A549 (cell line): ENCODE results near the gene TCL1A.

Source experiments
- CEBPB ChIP-seq, 2 experiments: fragments of >200 bp in 1 of 2; sonication (Bioruptor Twin) in 1 of 2; formaldehyde crosslinking in 1 of 2; IDR thresholded peaks; 2 replicates each; pipeline ENCODE4 v1.6.1; 2012 to 2016
- JUN ChIP-seq, 2 experiments: fragments of >200 bp; sonication (Bioruptor Twin); formaldehyde crosslinking; IDR thresholded peaks; 2 replicates in 1 of 2; 3 replicates in 1 of 2; pipeline ENCODE4 v1.6.1; 2016 to 2017
- KDM1A ChIP-seq: fragments of 200-600 bp; sonication (generic); IDR thresholded peaks from 2 replicates; pipeline ENCODE4 v1.6.1; 2016; ENCODE audit warnings: low read depth, mild to moderate bottlenecking
- KDM5A ChIP-seq: fragments of 200-600 bp; sonication (generic); IDR thresholded peaks from 2 replicates; pipeline ENCODE4 v1.6.1; 2016; ENCODE audit warnings: antibody characterized with exemption, mild to moderate bottlenecking
- MAZ ChIP-seq: fragments of 150-350 bp; IDR thresholded peaks from 2 replicates; pipeline ENCODE4 v1.6.1; 2014; ENCODE audit warnings: antibody characterized with exemption, low read depth, low read length, borderline replicate concordance
- NR3C1 ChIP-seq: fragments of >200 bp; sonication (Bioruptor Twin); formaldehyde crosslinking; IDR thresholded peaks from 3 replicates; pipeline ENCODE4 v1.6.1; 2017
- POLR2A ChIP-seq: IDR thresholded peaks from 2 replicates; pipeline ENCODE4 v1.6.1; 2012; ENCODE audit warnings: mild to moderate bottlenecking, low read length
- RAD21 ChIP-seq, 2 experiments: fragments of >200 bp in 1 of 2; sonication (Bioruptor Twin) in 1 of 2; formaldehyde crosslinking in 1 of 2; IDR thresholded peaks in 1 of 2; conservative IDR thresholded peaks in 1 of 2; 2 replicates in 1 of 2; 3 replicates in 1 of 2; pipeline ENCODE4 v1.6.1; 2012 to 2018; ENCODE audit warnings: inconsistent platforms in 1 of 2
- SREBF2 ChIP-seq: fragments of 450-650 bp; IDR thresholded peaks from 2 replicates; pipeline ENCODE4 v1.6.1; 2014; ENCODE audit warnings: mild to moderate bottlenecking, moderate library complexity
- TF ChIP-seq, protein P1 (sequence below): fragments of >200 bp; sonication (Bioruptor Twin); formaldehyde crosslinking; IDR thresholded peaks from 3 replicates; pipeline ENCODE4 v1.5.1; 2016
- TF ChIP-seq, protein P2 (sequence below): fragments of >200 bp; sonication (Bioruptor Twin); formaldehyde crosslinking; IDR thresholded peaks from 3 replicates; pipeline ENCODE4 v1.6.1; 2016
- TF ChIP-seq, protein P3 (sequence below): fragments of 200-600 bp; sonication (generic); IDR thresholded peaks from 2 replicates; pipeline ENCODE4 v1.6.1; 2016; ENCODE audit warnings: antibody characterized with exemption, mild to moderate bottlenecking, moderate library complexity

DNA sequence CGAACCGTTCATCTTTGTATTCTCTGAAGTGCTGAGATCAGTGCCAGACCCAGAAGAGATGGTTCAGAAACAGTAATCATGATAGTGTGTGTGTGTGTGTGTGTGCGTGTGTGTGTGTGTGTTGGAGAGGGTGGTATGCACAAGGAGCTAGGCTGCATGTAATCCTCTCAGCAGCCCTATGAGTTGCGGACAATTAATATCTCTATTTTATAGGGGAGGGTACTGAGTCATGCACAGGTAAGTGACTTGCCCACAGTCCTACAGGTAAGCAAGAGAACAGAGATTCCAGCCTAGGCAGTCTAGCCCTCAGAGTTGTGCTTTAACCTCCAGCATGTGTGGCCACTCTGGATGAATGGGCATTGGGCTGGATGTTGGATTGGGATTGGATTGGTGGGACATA, 27.9 kb upstream of the TCL1A start:
- TF ChIP-seq KDM5A, result no peak
- TF ChIP-seq NR3C1, result no peak
- TF ChIP-seq POLR2A, result no peak
- no peak for TF ChIP-seq MAZ
- no peak for TF ChIP-seq SREBF2
- TF ChIP-seq, protein P1, sequence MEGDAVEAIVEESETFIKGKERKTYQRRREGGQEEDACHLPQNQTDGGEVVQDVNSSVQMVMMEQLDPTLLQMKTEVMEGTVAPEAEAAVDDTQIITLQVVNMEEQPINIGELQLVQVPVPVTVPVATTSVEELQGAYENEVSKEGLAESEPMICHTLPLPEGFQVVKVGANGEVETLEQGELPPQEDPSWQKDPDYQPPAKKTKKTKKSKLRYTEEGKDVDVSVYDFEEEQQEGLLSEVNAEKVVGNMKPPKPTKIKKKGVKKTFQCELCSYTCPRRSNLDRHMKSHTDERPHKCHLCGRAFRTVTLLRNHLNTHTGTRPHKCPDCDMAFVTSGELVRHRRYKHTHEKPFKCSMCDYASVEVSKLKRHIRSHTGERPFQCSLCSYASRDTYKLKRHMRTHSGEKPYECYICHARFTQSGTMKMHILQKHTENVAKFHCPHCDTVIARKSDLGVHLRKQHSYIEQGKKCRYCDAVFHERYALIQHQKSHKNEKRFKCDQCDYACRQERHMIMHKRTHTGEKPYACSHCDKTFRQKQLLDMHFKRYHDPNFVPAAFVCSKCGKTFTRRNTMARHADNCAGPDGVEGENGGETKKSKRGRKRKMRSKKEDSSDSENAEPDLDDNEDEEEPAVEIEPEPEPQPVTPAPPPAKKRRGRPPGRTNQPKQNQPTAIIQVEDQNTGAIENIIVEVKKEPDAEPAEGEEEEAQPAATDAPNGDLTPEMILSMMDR, result no peak
- TF ChIP-seq JUN (IDR thresholded peaks at IDR 0.05), result no peak
- TF ChIP-seq, protein P2, sequence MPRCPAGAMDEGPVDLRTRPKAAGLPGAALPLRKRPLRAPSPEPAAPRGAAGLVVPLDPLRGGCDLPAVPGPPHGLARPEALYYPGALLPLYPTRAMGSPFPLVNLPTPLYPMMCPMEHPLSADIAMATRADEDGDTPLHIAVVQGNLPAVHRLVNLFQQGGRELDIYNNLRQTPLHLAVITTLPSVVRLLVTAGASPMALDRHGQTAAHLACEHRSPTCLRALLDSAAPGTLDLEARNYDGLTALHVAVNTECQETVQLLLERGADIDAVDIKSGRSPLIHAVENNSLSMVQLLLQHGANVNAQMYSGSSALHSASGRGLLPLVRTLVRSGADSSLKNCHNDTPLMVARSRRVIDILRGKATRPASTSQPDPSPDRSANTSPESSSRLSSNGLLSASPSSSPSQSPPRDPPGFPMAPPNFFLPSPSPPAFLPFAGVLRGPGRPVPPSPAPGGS, result no peak
- TF ChIP-seq KDM1A, result no peak
- TF ChIP-seq RAD21 (conservative IDR thresholded peaks at IDR 0.05 in 1 of 2, IDR thresholded peaks at IDR 0.05 in 1 of 2), result no peak
- no peak for TF ChIP-seq CEBPB (IDR thresholded peaks at IDR 0.05)
- TF ChIP-seq, protein P3, sequence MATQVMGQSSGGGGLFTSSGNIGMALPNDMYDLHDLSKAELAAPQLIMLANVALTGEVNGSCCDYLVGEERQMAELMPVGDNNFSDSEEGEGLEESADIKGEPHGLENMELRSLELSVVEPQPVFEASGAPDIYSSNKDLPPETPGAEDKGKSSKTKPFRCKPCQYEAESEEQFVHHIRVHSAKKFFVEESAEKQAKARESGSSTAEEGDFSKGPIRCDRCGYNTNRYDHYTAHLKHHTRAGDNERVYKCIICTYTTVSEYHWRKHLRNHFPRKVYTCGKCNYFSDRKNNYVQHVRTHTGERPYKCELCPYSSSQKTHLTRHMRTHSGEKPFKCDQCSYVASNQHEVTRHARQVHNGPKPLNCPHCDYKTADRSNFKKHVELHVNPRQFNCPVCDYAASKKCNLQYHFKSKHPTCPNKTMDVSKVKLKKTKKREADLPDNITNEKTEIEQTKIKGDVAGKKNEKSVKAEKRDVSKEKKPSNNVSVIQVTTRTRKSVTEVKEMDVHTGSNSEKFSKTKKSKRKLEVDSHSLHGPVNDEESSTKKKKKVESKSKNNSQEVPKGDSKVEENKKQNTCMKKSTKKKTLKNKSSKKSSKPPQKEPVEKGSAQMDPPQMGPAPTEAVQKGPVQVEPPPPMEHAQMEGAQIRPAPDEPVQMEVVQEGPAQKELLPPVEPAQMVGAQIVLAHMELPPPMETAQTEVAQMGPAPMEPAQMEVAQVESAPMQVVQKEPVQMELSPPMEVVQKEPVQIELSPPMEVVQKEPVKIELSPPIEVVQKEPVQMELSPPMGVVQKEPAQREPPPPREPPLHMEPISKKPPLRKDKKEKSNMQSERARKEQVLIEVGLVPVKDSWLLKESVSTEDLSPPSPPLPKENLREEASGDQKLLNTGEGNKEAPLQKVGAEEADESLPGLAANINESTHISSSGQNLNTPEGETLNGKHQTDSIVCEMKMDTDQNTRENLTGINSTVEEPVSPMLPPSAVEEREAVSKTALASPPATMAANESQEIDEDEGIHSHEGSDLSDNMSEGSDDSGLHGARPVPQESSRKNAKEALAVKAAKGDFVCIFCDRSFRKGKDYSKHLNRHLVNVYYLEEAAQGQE, result no peak
